Natural killer cell (primary cell): ENCODE measurements around the gene SLAMF9. TPM values are rescaled to one million over a fixed set of nuclear protein-coding genes. Genes with fewer than 3 reads are reported as not detected.

Experiments used
- ATAC-seq, 3 donors: fragments of 150-1000 bp in 2 of 3; fragments of 200-7000 bp in 1 of 3; cut with Tn5 transposase; 1 replicate in 1 of 3; 2 replicates in 2 of 3; pipeline ENCODE4 v1.10.0; 2021; ENCODE audit warnings: mild to moderate bottlenecking in 2 of 3, moderate library complexity in 2 of 3
- DNase-seq, 2 donors: peaks; one replicate each; pipeline versions ENCODE4 v3.0.0 to v3.0.0-alpha.2; 2013 to 2021; ENCODE audit warnings: mixed read lengths in 1 of 2
- H3K27ac ChIP-seq: one replicate; pipeline ENCODE4 v1.5.1; 2013; ENCODE audit warnings: mild to moderate bottlenecking, low read length
- H3K27me3 ChIP-seq: one replicate; pipeline ENCODE4 v1.6.1; 2013; ENCODE audit warnings: low read length; ENCODE audit not compliant: control insufficient read depth, insufficient read depth
- H3K36me3 ChIP-seq: one replicate; pipeline ENCODE4 v1.6.1; 2013; ENCODE audit warnings: low read length; ENCODE audit not compliant: control insufficient read depth, insufficient read depth
- H3K4me1 ChIP-seq: one replicate; pipeline ENCODE4 v1.6.1; 2013; ENCODE audit warnings: low read length; ENCODE audit not compliant: control insufficient read depth, insufficient read depth
- H3K4me3 ChIP-seq: one replicate; pipeline ENCODE4 v1.5.1; 2013; ENCODE audit warnings: low read length
- H3K9me3 ChIP-seq: one replicate; pipeline ENCODE4 v1.6.1; 2013; ENCODE audit warnings: low read length; ENCODE audit not compliant: control insufficient read depth, insufficient read depth
- H3K27ac Mint-ChIP-seq, 2 donors: one replicate each; pipeline ENCODE4 v1.8.0; 2022; ENCODE audit warnings: mild to moderate bottlenecking in 2 of 2, mixed read lengths in 2 of 2, moderate library complexity in 1 of 2
- H3K27me3 Mint-ChIP-seq, 2 donors: one replicate each; pipeline ENCODE4 v1.8.0; 2022; ENCODE audit warnings: low read depth in 2 of 2, mixed read lengths in 2 of 2
- H3K36me3 Mint-ChIP-seq: one replicate; pipeline ENCODE4 v1.8.0; 2022; ENCODE audit warnings: mixed read lengths
- H3K4me1 Mint-ChIP-seq, 2 donors: one replicate each; pipeline ENCODE4 v1.8.0; 2022; ENCODE audit warnings: mixed read lengths in 2 of 2
- H3K4me3 Mint-ChIP-seq: one replicate; pipeline ENCODE4 v1.8.0; 2022; ENCODE audit warnings: mild to moderate bottlenecking, moderate library complexity, mixed read lengths
- H3K9me3 Mint-ChIP-seq, 2 donors: one replicate each; pipeline ENCODE4 v1.8.0; 2022; ENCODE audit warnings: mixed read lengths in 2 of 2
- CTCF ChIP-seq: fragments of 200-600 bp; IDR thresholded peaks from one replicate; pipeline ENCODE4 v1.8.0; 2022; ENCODE audit warnings: antibody characterized with exemption
- WGBS: methylation state at CpG from one replicate; pipeline ENCODE4 v1.1.7; 2013; ENCODE audit warnings: missing lambda C conversion rate; ENCODE audit not compliant: insufficient coverage; 5-methylcytosine and 5-hydroxymethylcytosine counted together
- intact Hi-C: fragments of 100-400 bp; cut with micrococcal nuclease; formaldehyde crosslinking; loops from one replicate; pipeline ENCODE4 v1.14.2; 2022
- total RNA-seq, 4 donors: library from RNA; stranded (reverse); fragments of 120-200 nt in 1 of 4; gene quantifications; one replicate each; pipeline versions ENCODE4 v1.2.3 to v1.2.4, GENCODE V29; 2013 to 2022

Gene SLAMF9
- total RNA-seq, 3 donors from 2014 or later (not counting 1 experiment from before 2014, with no cell fraction given), result not detected

GRCh38 chr1:159917533-159918351 lies 36.3 kb downstream of the SLAMF9 start:
- H3K9me3 ChIP-seq, result no peaks in the 10 kb centered on the region
- Mint-ChIP-seq H3K9me3 (no peaks in the 10 kb centered on the region), H3K27ac (peak overlapping the region; percentile 93 to 98), H3K4me3 (peak overlapping the region; percentile 57), H3K36me3 (peaks cover 9% of the 10 kb centered on the region), H3K27me3 (no peaks in the 10 kb centered on the region), H3K4me1 (peaks cover 63 to 77% of the 10 kb centered on the region in 2 donors)
- H3K4me1 ChIP-seq, result peaks cover 43% of the 10 kb centered on the region
- DNase-seq (no peak), ATAC-seq (no peak)
- peaks cover 45% of the 10 kb centered on the region for H3K36me3 ChIP-seq
- H3K27me3 ChIP-seq, result no peaks in the 10 kb centered on the region
- H3K27ac ChIP-seq, result no peak overlapping the region
- TF ChIP-seq CTCF, result no peak
- no peak overlapping the region for H3K4me3 ChIP-seq
- WGBS, result 85% methylated on average over 4 of the region's 5 CpGs
- intact Hi-C loops, result no loop called here

GRCh38 chr1:159916242-159917051 lies 37.6 kb downstream of the SLAMF9 start:
- Mint-ChIP-seq H3K27ac (peak overlapping the region; percentile 68 to 70), H3K4me1 (peaks cover 63 to 78% of the 10 kb centered on the region in 2 donors), H3K4me3 (no peak overlapping the region), H3K36me3 (peaks cover 9% of the 10 kb centered on the region), H3K9me3 (no peaks in the 10 kb centered on the region), H3K27me3 (no peaks in the 10 kb centered on the region)
- Histone ChIP-seq H3K9me3 (no peaks in the 10 kb centered on the region), H3K27me3 (no peaks in the 10 kb centered on the region), H3K4me1 (peaks cover 43% of the 10 kb centered on the region), H3K27ac (no peak overlapping the region), H3K36me3 (peaks cover 45% of the 10 kb centered on the region), H3K4me3 (no peak overlapping the region)
- ATAC-seq, result no peak
- WGBS, result 91% methylated on average over 9 of the region's 9 CpGs
- intact Hi-C loops, result no loop called here
- no peak for TF ChIP-seq CTCF
- DNase-seq, result no peak

- peaks cover 44% of the 10 kb centered on the region for H3K4me1 ChIP-seq
These were observed 38.3 kb downstream of the SLAMF9 start for GRCh38 chr1:159915571-159916241.

More at GRCh38 chr1:159915571-159916241, 38.3 kb downstream of the SLAMF9 start:
- Histone ChIP-seq H3K27me3 (no peaks in the 10 kb centered on the region), H3K9me3 (no peaks in the 10 kb centered on the region), H3K27ac (no peak overlapping the region), H3K36me3 (peaks cover 42% of the 10 kb centered on the region), H3K4me3 (no peak overlapping the region)
- TF ChIP-seq CTCF, result no peak
- Mint-ChIP-seq H3K36me3 (peaks cover 3% of the 10 kb centered on the region), H3K27me3 (no peaks in the 10 kb centered on the region), H3K4me1 (peaks cover 63 to 78% of the 10 kb centered on the region in 2 donors), H3K27ac (peak overlapping the region; percentile 68 to 97), H3K9me3 (no peaks in the 10 kb centered on the region), H3K4me3 (no peak overlapping the region)
- ATAC-seq, result no peak
- WGBS, result 91% methylated on average over 5 of the region's 5 CpGs
- DNase-seq, result no peak
- intact Hi-C loops, result no loop called here
